SH-SY5Y (cell line): Measurements from ENCODE around the gene MSRB2.

ENCODE experiments used
- GATA2 ChIP-seq: IDR thresholded peaks from 2 replicates; pipeline ENCODE4 v1.6.1; 2011; ENCODE audit warnings: mild to moderate bottlenecking, low read depth, low read length
- GATA3 ChIP-seq: IDR thresholded peaks from 2 replicates; pipeline ENCODE4 v1.6.1; 2011; ENCODE audit warnings: low read depth, mild to moderate bottlenecking, low read length, moderate library complexity

DNA sequence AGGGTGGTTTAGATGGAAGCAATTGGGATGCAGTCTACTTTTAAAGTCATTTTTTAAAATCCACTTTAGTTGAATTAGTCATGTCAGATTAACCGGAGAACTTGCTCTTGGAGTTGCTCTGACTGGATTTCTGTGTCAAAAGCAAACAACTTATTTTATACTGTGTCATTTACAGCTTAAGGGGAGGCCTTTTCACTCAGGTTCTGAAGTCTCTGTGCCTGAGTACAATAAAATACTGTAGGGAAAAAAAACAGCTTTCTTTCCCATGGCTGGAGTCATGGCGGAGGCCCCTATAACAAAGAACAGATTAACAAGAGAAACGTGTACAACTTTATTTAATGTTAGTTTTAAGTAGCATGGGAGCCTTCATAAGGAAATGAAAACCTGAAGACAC lies 39.2 kb upstream of the MSRB2 start:
- TF ChIP-seq GATA3 (no peak), GATA2 (no peak)
